ENCODE measurements around the gene TBATA.

The TBATA gene

GRCh38 chr10:70722820-70723424 is 62.3 kb downstream of the TBATA start:
- peak; percentile 51 for FAIRE-seq
- peak; percentile 44 for DNase-seq (ENCODE audit: insufficient read length, low spot score)

Data from HTR-8/SVneo (cell line).